ENCODE data around the gene RBMS3. TPM values are rescaled to one million over a fixed set of nuclear protein-coding genes. Genes with fewer than 3 reads are reported as not detected.

Gene RBMS3
- total and polyA plus RNA-seq, 2 of the 8 experiments (the other 6 are each of a cell fraction or from before 2014, with no cell fraction given) = 3.7 to 6.9 TPM

GRCh38 chr3:29898171-29898965 is 617.5 kb downstream of the RBMS3 start (continued):
- TF ChIP-seq CHD7 (IDR thresholded peaks at IDR 0.05; ENCODE audit: insufficient replicate concordance, low read length) = no peak
- no peak for TF ChIP-seq SAP30 (IDR thresholded peaks at IDR 0.05; ENCODE audit: insufficient read depth, insufficient replicate concordance, low read length)
